H9 (cell line): ENCODE results near the gene NAGK. TPM values are rescaled to one million over a fixed set of nuclear protein-coding genes. Genes with fewer than 3 reads are reported as not detected.

ENCODE experiments used
- DNase-seq: peaks from one replicate; pipeline ENCODE4 v3.0.0-alpha.2; 2017
- H2AFZ ChIP-seq: one replicate; pipeline ENCODE4 v1.6.1; 2013; ENCODE audit warnings: mild to moderate bottlenecking, low read length, control low read depth, moderate library complexity
- H2AK5ac ChIP-seq: 2 replicates; pipeline ENCODE4 v1.6.1; 2013; ENCODE audit warnings: low read length, control low read depth, mixed read lengths; ENCODE audit not compliant: insufficient read length
- H2BK120ac ChIP-seq: one replicate; pipeline ENCODE4 v1.6.1; 2013; ENCODE audit warnings: low read depth, mild to moderate bottlenecking, low read length, control low read depth, inconsistent platforms; ENCODE audit not compliant: poor library complexity, severe bottlenecking
- H2BK12ac ChIP-seq: 2 replicates; pipeline ENCODE4 v1.6.1; 2013; ENCODE audit warnings: low read length, control low read depth, mixed read lengths, low read depth; ENCODE audit not compliant: insufficient read length
- H2BK15ac ChIP-seq: 2 replicates; pipeline ENCODE4 v1.6.1; 2013; ENCODE audit warnings: low read depth, low read length, control low read depth
- H2BK20ac ChIP-seq: one replicate; pipeline ENCODE4 v1.6.1; 2013; ENCODE audit warnings: low read depth, mild to moderate bottlenecking, low read length, control low read depth, inconsistent platforms; ENCODE audit not compliant: poor library complexity, severe bottlenecking
- H2BK5ac ChIP-seq: 2 replicates; pipeline ENCODE4 v1.6.1; 2013; ENCODE audit warnings: low read length, control low read depth, mixed read lengths; ENCODE audit not compliant: insufficient read length
- H3K14ac ChIP-seq: 2 replicates; pipeline ENCODE4 v1.6.1; 2013; ENCODE audit warnings: low read length, control low read depth; ENCODE audit not compliant: insufficient read depth
- H3K18ac ChIP-seq: 2 replicates; pipeline ENCODE4 v1.6.1; 2013; ENCODE audit warnings: low read depth, mild to moderate bottlenecking, mixed read lengths, low read length, control low read depth; ENCODE audit not compliant: insufficient read length
- H3K23ac ChIP-seq: 2 replicates; pipeline ENCODE4 v1.6.1; 2013; ENCODE audit warnings: low read length, control low read depth, mixed read lengths, low read depth; ENCODE audit not compliant: insufficient read length
- H3K23me2 ChIP-seq: 2 replicates; pipeline ENCODE4 v1.6.1; 2013; ENCODE audit warnings: low read depth, mild to moderate bottlenecking, mixed read lengths, low read length, control low read depth; ENCODE audit not compliant: insufficient read length, poor library complexity, severe bottlenecking
- H3K27ac ChIP-seq: 2 replicates; pipeline ENCODE4 v1.5.1; 2013; ENCODE audit warnings: low read length, control low read depth, mixed read lengths, low read depth; ENCODE audit not compliant: insufficient read length
- H3K27me3 ChIP-seq: 2 replicates; pipeline ENCODE4 v1.6.1; 2013; ENCODE audit warnings: low read length, control low read depth, inconsistent platforms; ENCODE audit not compliant: insufficient read depth
- H3K4ac ChIP-seq: 2 replicates; pipeline ENCODE4 v1.6.1; 2013; ENCODE audit warnings: low read depth, mild to moderate bottlenecking, control low read depth, inconsistent platforms, low read length, moderate library complexity
- H3K4me1 ChIP-seq: 2 replicates; pipeline ENCODE4 v1.6.1; 2013; ENCODE audit warnings: low read length, control low read depth, inconsistent platforms; ENCODE audit not compliant: insufficient read depth
- H3K4me2 ChIP-seq: 2 replicates; pipeline ENCODE4 v1.6.1; 2013; ENCODE audit warnings: low read length, control low read depth, mixed read lengths; ENCODE audit not compliant: insufficient read length, insufficient read depth
- H3K56ac ChIP-seq: 2 replicates; pipeline ENCODE4 v1.6.1; 2013; ENCODE audit warnings: low read depth, mild to moderate bottlenecking, mixed read lengths, low read length, control low read depth; ENCODE audit not compliant: insufficient read length
- H3K79me1 ChIP-seq: 2 replicates; pipeline ENCODE4 v1.6.1; 2013; ENCODE audit warnings: low read depth, mild to moderate bottlenecking, moderate library complexity, low read length, control low read depth, inconsistent platforms; ENCODE audit not compliant: insufficient read depth, poor library complexity, severe bottlenecking
- H3K79me2 ChIP-seq: 2 replicates; pipeline ENCODE4 v1.6.1; 2013; ENCODE audit warnings: low read length, control low read depth, inconsistent platforms; ENCODE audit not compliant: insufficient read depth
- H3K9ac ChIP-seq: 2 replicates; pipeline ENCODE4 v1.6.1; 2013; ENCODE audit warnings: low read length, control low read depth, mixed read lengths; ENCODE audit not compliant: insufficient read length; ENCODE audit errors: extremely low read depth
- H3K9me3 ChIP-seq: one replicate; pipeline ENCODE4 v1.6.1; 2013; ENCODE audit warnings: low read depth, low read length, inconsistent platforms; ENCODE audit not compliant: control insufficient read depth
- H3T11ph ChIP-seq: one replicate; pipeline ENCODE4 v1.6.1; 2013; ENCODE audit warnings: mild to moderate bottlenecking, low read length, control low read depth, inconsistent platforms
- H4K20me1 ChIP-seq: one replicate; pipeline ENCODE4 v1.6.1; 2013; ENCODE audit not compliant: control insufficient read depth, insufficient read length, insufficient read depth
- H4K5ac ChIP-seq: 2 replicates; pipeline ENCODE4 v1.6.1; 2013; ENCODE audit warnings: low read depth, mild to moderate bottlenecking, mixed read lengths, low read length, control low read depth; ENCODE audit not compliant: insufficient read length
- H4K8ac ChIP-seq: replicated peaks from 2 replicates; pipeline ENCODE4 v1.6.1; 2013; ENCODE audit warnings: low read length, control low read depth, mixed read lengths, low read depth; ENCODE audit not compliant: insufficient read length
- H4K91ac ChIP-seq: 2 replicates; pipeline ENCODE4 v1.6.1; 2013; ENCODE audit warnings: low read depth, mild to moderate bottlenecking, moderate library complexity, mixed read lengths, low read length, control low read depth; ENCODE audit not compliant: insufficient read length
- H3K27ac Mint-ChIP-seq, 3 experiments: 2 replicates in 2 of 3; 3 replicates in 1 of 3; pipeline ENCODE4 v1.8.0; 2020 to 2021; ENCODE audit warnings: mixed read lengths in 3 of 3, mild to moderate bottlenecking in 1 of 3, moderate library complexity in 1 of 3
- H3K27me3 Mint-ChIP-seq: 2 replicates; pipeline ENCODE4 v1.8.0; 2021; ENCODE audit warnings: low read depth, mild to moderate bottlenecking, moderate library complexity, mixed read lengths
- H3K36me3 Mint-ChIP-seq, 3 experiments: 2 replicates in 2 of 3; 3 replicates in 1 of 3; pipeline ENCODE4 v1.8.0; 2020 to 2021; ENCODE audit warnings: low read depth in 3 of 3, mixed read lengths in 3 of 3; ENCODE audit not compliant: insufficient read depth in 1 of 3
- H3K4me1 Mint-ChIP-seq, 2 experiments: 2 replicates each; pipeline ENCODE4 v1.8.0; 2020; ENCODE audit warnings: mixed read lengths in 2 of 2
- H3K4me3 Mint-ChIP-seq, 2 experiments: 2 replicates in 1 of 2; 3 replicates in 1 of 2; pipeline ENCODE4 v1.8.0; 2020 to 2021; ENCODE audit warnings: mild to moderate bottlenecking in 2 of 2, mixed read lengths in 2 of 2, moderate library complexity in 1 of 2
- H3K9me3 Mint-ChIP-seq, 2 experiments: 2 replicates in 1 of 2; 3 replicates in 1 of 2; pipeline ENCODE4 v1.8.0; 2020; ENCODE audit warnings: mild to moderate bottlenecking in 2 of 2, mixed read lengths in 2 of 2, moderate library complexity in 1 of 2
- CTCF ChIP-seq: fragments of 200-600 bp; sonication (generic); conservative IDR thresholded peaks from 3 replicates; pipeline ENCODE4 v1.8.0; 2021; ENCODE audit warnings: antibody characterized with exemption, mild to moderate bottlenecking
- WGBS: extraction: QIAGEN DNeasy Blood & Tissue Kit; methylation state at CpG from one replicate; pipeline ENCODE4 v1.1.7; 2013; ENCODE audit warnings: missing lambda C conversion rate, low lambda C conversion rate, mixed read lengths; ENCODE audit not compliant: insufficient read length; ENCODE audit errors: extremely low coverage; 5-methylcytosine and 5-hydroxymethylcytosine counted together
- total RNA-seq: library from RNA; stranded (reverse); gene quantifications from 2 replicates; pipeline ENCODE4 v1.2.1, GENCODE V29; 2021

The NAGK gene
- total RNA-seq, 1 experiment from 2014 or later: 74.4 TPM

DNA sequence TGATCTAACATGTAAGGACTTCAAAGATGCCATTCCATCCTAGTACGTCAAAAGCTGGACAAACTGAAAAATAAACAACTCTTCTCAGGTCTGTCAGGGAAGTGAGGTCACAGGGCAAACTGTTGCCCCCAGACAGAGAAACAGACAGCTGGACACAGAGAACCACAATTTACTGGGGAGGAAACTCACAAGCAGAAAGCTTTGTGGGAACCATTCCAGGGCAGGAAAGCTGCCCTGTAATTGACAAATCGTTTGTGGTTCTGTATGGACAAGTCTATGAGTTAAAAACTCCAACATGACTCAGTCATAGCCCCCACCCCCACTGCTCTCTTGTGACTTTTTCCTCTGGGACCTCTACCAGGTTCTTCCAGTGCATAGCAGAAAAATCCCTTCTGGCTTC lies 33.2 kb downstream of the NAGK start:
- Histone ChIP-seq H3K4ac (no peak overlapping the region), H2BK120ac (no peak overlapping the region), H4K20me1 (no peaks in the 10 kb centered on the region), H3K4me1 (peaks cover 9% of the 10 kb centered on the region; the same call in 1 of the 2 replicates), H3K9me3 (no peaks in the 10 kb centered on the region), H2AFZ (no peak overlapping the region), H3K79me1 (no peaks in the 10 kb centered on the region), H2BK20ac (no peak overlapping the region), H4K91ac (no peak overlapping the region), H3K4me2 (no peak overlapping the region), H3K27ac (no peak overlapping the region), H3K18ac (no peak overlapping the region), H3K56ac (no peak overlapping the region), H2BK15ac (no peak overlapping the region), H3K23me2 (no peaks in the 10 kb centered on the region), H3K79me2 (no peaks in the 10 kb centered on the region), H4K8ac (no peak overlapping the region), H3T11ph (no peak overlapping the region), H2AK5ac (no peak overlapping the region), H2BK12ac (peak overlapping the region; percentile 70), H3K23ac (no peak overlapping the region), H2BK5ac (no peak overlapping the region), H4K5ac (no peak overlapping the region), H3K27me3 (no peaks in the 10 kb centered on the region), H3K9ac (no peak overlapping the region), H3K14ac (no peak overlapping the region)
- WGBS: no CpG with 5 or more reads among the region's 2 CpGs
- Mint-ChIP-seq H3K27ac (peak overlapping the region in 1 of 3 experiments; percentile 65; a peak in 1 of 7 replicates), H3K4me3 (no peak overlapping the region), H3K4me1 (peaks cover 24% of the 10 kb centered on the region in 2 experiments), H3K9me3 (peaks cover 0 to 5% of the 10 kb centered on the region in 2 experiments; a peak in 2 of 5 replicates), H3K27me3 (peaks cover 2% of the 10 kb centered on the region; the same call in 1 of the 2 replicates), H3K36me3 (peaks cover 0 to 4% (median 0%) of the 10 kb centered on the region in 3 experiments; a peak in 2 of 7 replicates)
- no peak for DNase-seq
- no peak for TF ChIP-seq CTCF
